CD4-positive, alpha-beta T cell (primary cell): Measurements from ENCODE around the gene GYG2. TPM values are rescaled to one million over a fixed set of nuclear protein-coding genes. Genes with fewer than 3 reads are reported as not detected.

ENCODE experiments used
- ATAC-seq: fragments of 200-7000 bp; cut with Tn5 transposase; one replicate; pipeline ENCODE4 v1.10.0; 2022; ENCODE audit warnings: mild to moderate bottlenecking; ENCODE audit not compliant: poor library complexity
- CTCF ChIA-PET: fragments of 350-600 bp; sonication (Branson Sonifier 250); formaldehyde crosslinking; loops from one replicate; lab custom pipeline; 2021; ENCODE audit warnings: antibody characterized with exemption, inconsistent platforms; lab: Charles Lee
- POLR2A ChIA-PET: fragments of 350-600 bp; sonication (Branson Sonifier 250); formaldehyde crosslinking; loops from one replicate; lab custom pipeline; 2021; ENCODE audit warnings: antibody characterized with exemption, inconsistent platforms; lab: Charles Lee
- DNase-seq, 14 experiments: peaks; one replicate each; pipeline ENCODE4 v3.0.0-alpha.2; 2013 to 2020; ENCODE audit warnings: mixed read lengths in 2 of 14
- H3K27ac ChIP-seq, 2 donors: one replicate each; pipeline versions ENCODE4 v1.5.1 to v1.7.0; 2013; ENCODE audit warnings: low read length in 2 of 2, low read depth in 1 of 2, mild to moderate bottlenecking in 1 of 2
- H3K27me3 ChIP-seq, 2 experiments: 1 replicate in 1 of 2; 2 replicates in 1 of 2; pipeline versions ENCODE4 v1.6.1 to v1.7.0; 2013; ENCODE audit warnings: low read length in 2 of 2, control low read depth in 1 of 2, mild to moderate bottlenecking in 1 of 2, moderate library complexity in 1 of 2; ENCODE audit not compliant: insufficient read depth in 2 of 2, control insufficient read depth in 1 of 2
- H3K36me3 ChIP-seq: one replicate; pipeline ENCODE4 v1.6.1; 2013; ENCODE audit warnings: low read length, control low read depth; ENCODE audit not compliant: insufficient read depth
- H3K4me1 ChIP-seq: one replicate; pipeline ENCODE4 v1.6.1; 2013; ENCODE audit warnings: low read length, control low read depth; ENCODE audit not compliant: insufficient read depth
- H3K4me3 ChIP-seq: one replicate; pipeline ENCODE4 v1.5.1; 2013; ENCODE audit warnings: mild to moderate bottlenecking, low read length, moderate library complexity
- H3K9me3 ChIP-seq, 2 experiments: 1 replicate in 1 of 2; 2 replicates in 1 of 2; pipeline versions ENCODE4 v1.6.1 to v1.7.0; 2013; ENCODE audit warnings: low read length in 2 of 2, mild to moderate bottlenecking in 2 of 2, control low read depth in 1 of 2, moderate library complexity in 1 of 2; ENCODE audit not compliant: control insufficient read depth in 1 of 2, insufficient read depth in 1 of 2
- H3K27ac Mint-ChIP-seq: one replicate; pipeline ENCODE4 v1.8.0; 2020; ENCODE audit warnings: mixed read lengths
- H3K27me3 Mint-ChIP-seq: one replicate; pipeline ENCODE4 v1.8.0; 2021; ENCODE audit warnings: mixed read lengths
- H3K36me3 Mint-ChIP-seq: one replicate; pipeline ENCODE4 v1.8.0; 2021; ENCODE audit warnings: low read depth, mixed read lengths
- H3K4me1 Mint-ChIP-seq: one replicate; pipeline ENCODE4 v1.8.0; 2021; ENCODE audit warnings: low read depth, mixed read lengths
- H3K4me3 Mint-ChIP-seq: one replicate; pipeline ENCODE4 v1.8.0; 2020; ENCODE audit warnings: mild to moderate bottlenecking, mixed read lengths
- H3K9me3 Mint-ChIP-seq: one replicate; pipeline ENCODE4 v1.8.0; 2020; ENCODE audit warnings: mixed read lengths
- CTCF ChIP-seq: fragments of 200-600 bp; IDR thresholded peaks from one replicate; pipeline ENCODE4 v1.8.0; 2022; ENCODE audit warnings: antibody characterized with exemption, mild to moderate bottlenecking
- intact Hi-C, 2 experiments: fragments of 100-400 bp; cut with DNase I in 1 of 2; cut with micrococcal nuclease in 1 of 2; formaldehyde crosslinking; loops; one replicate each; pipeline versions ENCODE4 v1.15.1 to v1.9.0; 2023 to 2025; cut with DNase I, micrococcal nuclease
- total RNA-seq, 174 experiments: library from RNA in 2 of 174; stranded (reverse) in 2 of 174; gene quantifications; one replicate each; pipeline ENCODE4 v1.2.3 and lab custom pipeline; 2021 to 2026

The GYG2 gene
- total RNA-seq, 2 experiments from 2014 or later, result not detected

GRCh38 chrX:2784026-2784425 lies 44.7 kb upstream of the GYG2 start:
- H3K4me3 Mint-ChIP-seq, result no peak overlapping the region
- Histone ChIP-seq H3K36me3 (no peaks in the 10 kb centered on the region), H3K27me3 (no peaks in the 10 kb centered on the region), H3K4me3 (no peak overlapping the region), H3K27ac (no peak overlapping the region), H3K4me1 (peaks cover 3% of the 10 kb centered on the region), H3K9me3 (no peaks in the 10 kb centered on the region)
- CTCF ChIA-PET, result no interaction called here
- intact Hi-C loops, result no loop called here
- no peak for DNase-seq
- H3K4me1 Mint-ChIP-seq, result peaks cover 10% of the 10 kb centered on the region
- ATAC-seq, result no peak
- H3K9me3 Mint-ChIP-seq, result no peaks in the 10 kb centered on the region
- no peaks in the 10 kb centered on the region for H3K27me3 Mint-ChIP-seq
- POLR2A ChIA-PET, result no interaction called here
- H3K27ac Mint-ChIP-seq, result no peak overlapping the region
- no peaks in the 10 kb centered on the region for H3K36me3 Mint-ChIP-seq
- no peak for TF ChIP-seq CTCF

- no peak for DNase-seq
- no peak for ATAC-seq
- peaks cover 3% of the 10 kb centered on the region for H3K4me1 ChIP-seq
- Mint-ChIP-seq H3K4me1 (peaks cover 10% of the 10 kb centered on the region), H3K9me3 (no peaks in the 10 kb centered on the region), H3K4me3 (no peak overlapping the region), H3K27me3 (no peaks in the 10 kb centered on the region), H3K27ac (no peak overlapping the region), H3K36me3 (no peaks in the 10 kb centered on the region)
- no peaks in the 10 kb centered on the region for H3K9me3 ChIP-seq
- intact Hi-C loops, result no loop called here
- ChIA-PET CTCF (no interaction called here), POLR2A (no interaction called here)
- H3K4me3 ChIP-seq, result no peak overlapping the region
- H3K36me3 ChIP-seq, result no peaks in the 10 kb centered on the region
- H3K27ac ChIP-seq, result no peak overlapping the region
- no peak for TF ChIP-seq CTCF
- no peaks in the 10 kb centered on the region for H3K27me3 ChIP-seq
These were observed 43.2 kb upstream of the GYG2 start for GRCh38 chrX:2785538-2785937.

GRCh38 chrX:2788980-2789379 lies 39.8 kb upstream of the GYG2 start:
- Mint-ChIP-seq H3K4me1 (no peaks in the 10 kb centered on the region), H3K4me3 (no peak overlapping the region), H3K27me3 (no peaks in the 10 kb centered on the region), H3K9me3 (no peaks in the 10 kb centered on the region), H3K36me3 (no peaks in the 10 kb centered on the region), H3K27ac (no peak overlapping the region)
- Histone ChIP-seq H3K27ac (no peak overlapping the region), H3K4me3 (no peak overlapping the region), H3K27me3 (no peaks in the 10 kb centered on the region), H3K36me3 (no peaks in the 10 kb centered on the region), H3K9me3 (no peaks in the 10 kb centered on the region), H3K4me1 (no peaks in the 10 kb centered on the region)
- POLR2A ChIA-PET, result no interaction called here
- CTCF ChIA-PET, result no interaction called here
- no peak for TF ChIP-seq CTCF
- intact Hi-C loops, result no loop called here
- ATAC-seq (no peak), DNase-seq (no peak)
